Measurements from ENCODE around the gene NPW.

The NPW gene

GRCh38 chr16:2056077-2056476 is 36.5 kb downstream of the NPW start:
- no peak for DNase-seq

GRCh38 chr16:2056681-2057407 is 37.3 kb downstream of the NPW start:
- DNase-seq, result no peak

DNA sequence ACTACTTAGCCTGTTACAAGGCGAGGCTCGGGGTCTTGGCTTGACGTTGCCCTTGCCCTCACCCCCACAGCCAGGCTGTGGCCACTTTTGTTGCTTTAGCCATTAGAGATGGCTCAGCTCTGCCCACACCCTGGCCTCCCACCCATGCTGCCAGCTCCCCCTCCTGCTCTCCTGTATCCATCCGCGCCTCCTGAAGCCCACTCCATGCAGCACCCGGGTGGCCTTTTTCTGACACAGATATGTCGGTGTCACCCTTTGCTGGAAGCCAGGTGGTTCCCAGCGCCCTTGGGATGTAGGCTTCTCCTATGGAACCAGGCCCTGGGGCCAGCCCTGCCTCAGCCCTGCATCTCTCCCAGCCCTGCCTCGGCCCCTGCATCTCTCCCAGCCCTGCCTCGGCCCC is 37.9 kb downstream of the NPW start:
- DNase-seq, result no peak

DNA sequence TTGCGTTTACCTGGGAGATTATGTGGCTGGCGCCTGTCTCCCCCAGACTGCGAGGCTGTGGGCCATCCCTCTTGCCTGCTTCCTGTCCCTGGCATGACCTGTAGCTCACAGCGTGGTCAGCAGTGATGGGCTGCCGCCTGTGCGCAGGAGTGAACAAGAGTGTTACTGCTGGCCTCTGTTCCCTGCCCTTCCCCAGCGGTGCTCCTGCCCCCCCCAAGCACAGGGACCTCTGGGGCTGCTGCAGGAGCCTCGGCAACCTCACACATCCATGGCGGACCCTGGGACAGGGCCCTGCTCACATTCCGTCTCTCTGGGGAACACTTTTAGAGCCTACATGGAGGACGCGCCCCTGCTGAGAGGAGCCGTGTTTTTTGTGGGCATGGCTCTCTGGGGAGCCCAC is 38.8 kb downstream of the NPW start:
- no peak for DNase-seq

DNA sequence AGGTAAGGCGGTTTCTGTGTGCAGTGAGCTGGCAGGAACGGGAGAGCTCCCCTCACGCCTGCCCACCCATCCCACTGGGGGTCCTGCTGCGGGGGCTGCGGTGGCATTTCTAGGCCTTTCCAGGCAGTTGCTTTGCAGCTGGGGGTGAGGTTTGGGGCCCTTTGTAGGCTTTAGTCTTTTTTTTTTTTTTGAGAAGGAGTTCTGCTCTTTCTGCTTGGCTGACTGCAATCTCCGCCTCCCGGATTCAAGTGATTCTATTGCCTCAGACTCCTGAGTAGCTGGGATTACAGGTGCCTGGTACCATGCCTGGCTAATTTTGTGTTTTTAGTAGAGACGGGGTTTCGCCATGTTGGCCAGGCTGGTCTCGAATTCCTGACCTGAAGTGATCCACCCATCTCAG is 39.3 kb downstream of the NPW start:
- no peak for DNase-seq

DNA sequence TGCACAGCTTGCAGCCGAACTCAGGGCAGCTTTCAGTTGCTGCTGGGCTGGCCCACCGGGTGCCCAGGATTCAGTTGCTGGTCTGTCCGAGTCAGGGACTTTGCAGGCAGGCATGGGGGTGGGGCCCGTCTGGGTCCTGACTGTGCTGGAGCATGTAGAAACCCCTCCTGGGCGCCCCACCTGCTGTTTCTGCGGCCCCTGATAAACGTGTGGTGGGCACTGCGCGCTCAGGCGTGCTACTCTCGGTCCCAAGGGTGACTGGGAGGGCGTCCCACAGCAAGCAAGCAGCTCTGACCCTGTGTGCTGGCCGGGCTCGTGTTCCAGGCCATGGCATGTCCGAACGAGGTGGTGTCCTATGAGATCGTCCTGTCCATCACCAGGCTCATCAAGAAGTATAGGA is 40.8 kb downstream of the NPW start:
- no peak for DNase-seq

DNA sequence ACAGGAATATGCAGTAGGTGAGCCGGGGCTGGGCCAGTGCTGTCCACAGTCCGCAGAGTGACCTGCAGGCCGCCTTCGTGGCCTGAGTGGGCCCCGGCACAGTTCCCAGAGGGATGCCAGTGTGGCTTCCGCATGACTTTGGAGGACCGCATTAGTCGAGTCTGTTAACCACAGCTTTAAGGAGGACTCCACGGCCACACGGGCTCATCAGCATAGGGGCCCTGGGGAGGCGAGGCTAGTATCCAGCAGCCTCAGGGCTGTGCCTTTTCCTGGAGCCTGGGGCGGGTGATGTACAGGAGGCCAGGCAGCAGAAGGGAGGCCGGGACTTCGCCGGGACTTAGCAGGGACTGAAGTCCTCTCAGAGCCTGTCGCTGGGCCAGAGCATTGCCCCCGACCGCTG is 41.4 kb downstream of the NPW start:
- DNase-seq, result no peak

DNA sequence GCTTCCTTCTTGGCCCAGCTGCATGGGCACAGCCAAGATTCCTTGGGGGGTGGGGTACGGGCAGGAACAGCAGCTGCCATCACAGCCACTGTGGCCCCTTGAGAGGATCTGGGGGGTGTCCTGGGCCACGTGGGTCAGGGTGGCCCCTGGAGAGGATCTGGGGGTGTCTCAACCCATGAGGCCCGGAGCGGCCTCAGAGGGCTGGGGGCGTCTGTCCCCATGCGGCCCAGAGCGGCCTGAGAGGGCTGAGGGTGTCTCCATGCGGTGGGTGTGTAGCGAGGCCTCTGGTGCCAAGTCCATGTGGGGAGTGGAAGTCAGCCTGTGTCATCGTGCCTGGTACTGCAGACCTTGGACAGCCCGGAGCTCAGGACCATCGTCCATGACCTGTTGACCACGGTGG is 41.9 kb downstream of the NPW start:
- no peak for DNase-seq

- DNase-seq, result no peak
These were observed 43.2 kb downstream of the NPW start for GRCh38 chr16:2062801-2063200.

- DNase-seq, result no peak
These were observed 44.3 kb downstream of the NPW start for GRCh38 chr16:2063861-2064260.

DNA sequence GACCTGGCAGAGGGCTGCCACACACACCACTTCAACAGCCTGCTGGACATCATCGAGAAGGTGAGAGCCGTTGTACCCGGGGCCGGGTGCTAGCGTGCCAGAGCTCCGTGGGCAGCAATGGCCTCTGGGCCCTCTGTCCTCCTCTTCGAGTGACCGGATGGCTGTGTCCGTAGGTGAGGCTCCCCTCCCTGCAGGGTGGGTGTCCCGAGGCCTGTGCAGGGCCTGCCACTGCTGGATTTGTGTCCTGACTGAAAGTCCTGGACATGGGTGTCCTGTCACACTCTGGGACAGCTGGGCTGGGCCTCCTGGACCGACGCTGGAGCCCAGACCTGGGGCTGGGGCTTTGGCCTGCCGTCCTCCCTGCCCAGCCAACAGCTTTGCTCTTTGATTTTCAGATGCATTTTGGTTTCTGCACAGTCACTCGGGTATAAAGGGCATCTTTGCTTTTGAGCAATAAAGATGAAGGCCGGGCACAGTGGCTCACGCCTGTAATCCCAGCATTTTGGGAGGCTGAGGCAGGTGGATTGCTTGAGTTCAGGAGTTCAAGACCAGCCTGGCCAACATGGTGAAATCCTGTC is 44.9 kb downstream of the NPW start:
- no peak for DNase-seq

- no peak for DNase-seq
These were observed 46.6 kb downstream of the NPW start for GRCh38 chr16:2066139-2066538.
